Epithelial cell of esophagus (primary cell): ENCODE results near the gene GLCCI1.

Experiments
- DNase-seq: peaks from one replicate; pipeline ENCODE4 v3.0.0; 2010; ENCODE audit warnings: low read depth
- H3K4me3 ChIP-seq: 2 replicates; pipeline ENCODE4 v1.5.1; 2011; ENCODE audit warnings: mild to moderate bottlenecking, low read length, control low read depth
- CTCF ChIP-seq: IDR thresholded peaks from 2 replicates; pipeline ENCODE4 v1.5.1; 2011; ENCODE audit warnings: low read depth, mild to moderate bottlenecking, low read length, control low read depth, inconsistent platforms; ENCODE audit not compliant: insufficient read depth; ENCODE audit errors: missing control alignments

Gene GLCCI1

DNA sequence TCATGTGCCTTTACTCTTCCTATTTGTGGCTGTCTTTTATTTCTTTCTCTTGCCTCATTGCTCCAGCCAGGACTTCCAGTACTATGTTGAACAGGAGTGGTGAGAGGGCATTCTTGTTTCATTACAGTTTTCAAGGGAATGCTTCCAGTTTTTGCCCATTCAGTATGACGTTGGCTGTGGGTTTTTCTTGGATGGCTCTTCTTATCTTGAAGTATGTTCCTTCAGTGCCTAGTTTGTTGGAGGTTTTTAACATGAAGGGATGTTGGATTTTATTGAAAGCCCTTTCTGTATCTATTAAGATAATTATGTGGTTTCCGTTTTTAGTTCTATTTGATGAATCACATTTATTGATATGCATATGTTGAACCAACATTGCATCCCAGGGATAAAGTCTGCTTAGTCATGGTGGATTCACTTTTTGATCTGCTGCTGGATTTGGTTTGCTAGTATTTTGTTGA, 96.8 kb downstream of the GLCCI1 start:
- no peak overlapping the region for H3K4me3 ChIP-seq
- DNase-seq: peak; percentile 22
- no peak for TF ChIP-seq CTCF

DNA sequence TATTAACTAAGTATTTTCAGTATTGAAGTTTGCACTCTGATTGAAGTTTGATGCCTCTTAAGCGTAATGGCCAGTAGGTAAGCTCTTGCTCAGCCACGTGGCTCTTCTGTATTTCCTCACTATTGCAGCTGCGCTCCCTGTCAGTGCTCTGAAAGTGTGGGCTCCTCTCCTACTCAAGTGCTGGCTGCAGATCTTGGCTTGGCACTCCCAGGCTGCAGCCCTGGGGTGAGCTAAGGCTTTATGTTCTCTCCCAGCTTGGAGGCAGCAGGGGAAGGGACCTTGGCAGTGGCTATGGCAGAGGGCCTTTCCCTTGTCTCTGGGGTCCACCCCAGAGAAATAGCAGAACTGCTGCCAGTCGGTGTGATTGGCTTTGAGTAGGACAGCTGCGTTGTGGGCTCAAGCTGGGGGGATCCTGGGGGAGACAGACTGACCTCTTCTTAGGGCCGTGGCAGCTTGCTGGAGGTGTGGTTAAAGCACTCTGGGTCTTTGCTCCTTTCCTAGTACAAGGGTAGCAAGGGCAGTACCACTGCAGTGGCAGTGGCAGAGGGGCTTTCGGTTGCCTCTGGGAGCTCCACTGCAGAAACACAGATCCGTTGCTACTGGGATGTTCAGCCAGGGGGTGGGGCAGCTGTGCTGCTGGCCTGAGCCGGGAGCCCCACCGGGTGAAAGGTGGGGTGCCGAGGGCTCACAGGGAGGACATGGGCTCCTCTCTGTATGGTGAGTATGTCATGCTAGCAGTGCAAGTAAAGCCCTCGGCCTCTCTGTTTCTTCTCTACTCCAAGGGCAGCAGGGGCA, 100.5 kb downstream of the GLCCI1 start:
- H3K4me3 ChIP-seq: no peak overlapping the region
- TF ChIP-seq CTCF: no peak
- no peak for DNase-seq

GRCh38 chr7:8070451-8071180, 102.0 kb downstream of the GLCCI1 start:
- no peak for TF ChIP-seq CTCF
- no peak overlapping the region for H3K4me3 ChIP-seq
- no peak for DNase-seq

- no peak for TF ChIP-seq CTCF
- H3K4me3 ChIP-seq: no peak overlapping the region
- no peak for DNase-seq
Observed at GRCh38 chr7:8078418-8078817, 109.8 kb downstream of the GLCCI1 start.

DNA sequence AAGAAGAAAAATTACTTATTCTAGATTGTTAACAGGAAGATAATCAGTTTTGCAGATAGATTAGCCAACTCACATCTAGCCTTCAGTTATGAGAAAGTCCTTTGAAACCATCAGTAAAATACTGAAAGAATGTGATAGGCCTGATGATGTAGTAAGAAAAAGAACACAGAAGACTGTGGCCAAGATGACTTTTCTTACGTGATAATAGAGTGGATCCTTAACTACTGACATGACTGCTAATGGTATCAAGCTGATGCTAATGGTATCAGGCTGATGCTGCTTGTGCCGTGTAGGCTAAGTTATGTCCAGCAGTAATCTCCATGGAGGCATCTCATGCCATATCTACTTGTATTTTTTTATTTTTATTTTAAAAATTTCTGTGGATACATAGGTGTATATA, 114.2 kb downstream of the GLCCI1 start:
- TF ChIP-seq CTCF: no peak
- no peak for DNase-seq
- H3K4me3 ChIP-seq: no peak overlapping the region

DNA sequence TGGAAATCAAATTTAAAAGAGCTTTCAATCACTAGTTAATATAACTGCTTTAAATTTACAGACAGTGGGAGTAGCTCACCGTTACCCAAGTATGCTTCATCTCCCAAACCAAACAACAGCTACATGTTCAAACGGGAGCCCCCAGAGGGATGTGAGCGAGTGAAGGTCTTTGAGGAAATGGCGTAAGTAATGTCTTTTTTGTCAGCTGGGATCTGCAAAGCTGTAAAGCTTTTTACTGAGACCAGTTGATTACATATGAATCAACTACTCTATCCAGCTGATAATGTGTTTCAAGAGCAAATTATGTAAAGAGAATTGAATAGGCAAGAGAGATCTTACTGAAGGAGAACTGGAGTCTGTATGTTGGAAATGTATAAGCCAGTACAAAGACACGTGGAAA, 116.2 kb downstream of the GLCCI1 start:
- DNase-seq: no peak
- TF ChIP-seq CTCF: no peak
- no peak overlapping the region for H3K4me3 ChIP-seq
